GM12874 (cell line): ENCODE measurements around the gene ALDH1L1.

Experiments used
- TF ChIP-seq, protein P1 (sequence below): IDR thresholded peaks from 2 replicates; pipeline ENCODE4 v1.5.1; 2011; ENCODE audit warnings: low read depth, mild to moderate bottlenecking, control low read depth, low read length, moderate library complexity; ENCODE audit not compliant: insufficient read depth

ALDH1L1 gene

GRCh38 chr3:126081618-126082361, 98.6 kb downstream of the ALDH1L1 start:
- TF ChIP-seq, protein P1, sequence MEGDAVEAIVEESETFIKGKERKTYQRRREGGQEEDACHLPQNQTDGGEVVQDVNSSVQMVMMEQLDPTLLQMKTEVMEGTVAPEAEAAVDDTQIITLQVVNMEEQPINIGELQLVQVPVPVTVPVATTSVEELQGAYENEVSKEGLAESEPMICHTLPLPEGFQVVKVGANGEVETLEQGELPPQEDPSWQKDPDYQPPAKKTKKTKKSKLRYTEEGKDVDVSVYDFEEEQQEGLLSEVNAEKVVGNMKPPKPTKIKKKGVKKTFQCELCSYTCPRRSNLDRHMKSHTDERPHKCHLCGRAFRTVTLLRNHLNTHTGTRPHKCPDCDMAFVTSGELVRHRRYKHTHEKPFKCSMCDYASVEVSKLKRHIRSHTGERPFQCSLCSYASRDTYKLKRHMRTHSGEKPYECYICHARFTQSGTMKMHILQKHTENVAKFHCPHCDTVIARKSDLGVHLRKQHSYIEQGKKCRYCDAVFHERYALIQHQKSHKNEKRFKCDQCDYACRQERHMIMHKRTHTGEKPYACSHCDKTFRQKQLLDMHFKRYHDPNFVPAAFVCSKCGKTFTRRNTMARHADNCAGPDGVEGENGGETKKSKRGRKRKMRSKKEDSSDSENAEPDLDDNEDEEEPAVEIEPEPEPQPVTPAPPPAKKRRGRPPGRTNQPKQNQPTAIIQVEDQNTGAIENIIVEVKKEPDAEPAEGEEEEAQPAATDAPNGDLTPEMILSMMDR: peak; percentile 25; the same call in 1 of the 2 replicates

GRCh38 chr3:126080970-126081369, 99.4 kb downstream of the ALDH1L1 start:
- TF ChIP-seq, protein P1: no peak

DNA sequence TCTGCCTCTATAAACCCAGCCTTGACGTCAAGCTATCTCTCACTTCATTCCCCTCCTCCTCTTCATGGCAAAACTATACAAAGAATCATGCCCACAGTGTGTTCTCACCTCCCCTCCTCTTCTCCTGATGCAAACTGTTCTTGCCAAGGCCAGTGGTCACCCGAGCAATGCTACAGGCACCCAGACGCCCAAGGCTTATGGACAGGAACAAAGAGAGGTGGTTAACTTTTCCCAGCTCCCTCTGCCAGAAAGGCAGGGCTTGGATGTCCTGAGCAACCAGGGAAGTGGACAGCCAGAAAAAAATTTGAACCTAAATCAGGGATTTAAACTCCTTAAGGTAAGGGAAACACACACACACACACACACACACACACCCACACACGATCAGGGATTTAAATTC, 101.5 kb downstream of the ALDH1L1 start:
- TF ChIP-seq, protein P1: no peak

GRCh38 chr3:126077754-126078153, 102.6 kb downstream of the ALDH1L1 start:
- TF ChIP-seq, protein P1: no peak

DNA sequence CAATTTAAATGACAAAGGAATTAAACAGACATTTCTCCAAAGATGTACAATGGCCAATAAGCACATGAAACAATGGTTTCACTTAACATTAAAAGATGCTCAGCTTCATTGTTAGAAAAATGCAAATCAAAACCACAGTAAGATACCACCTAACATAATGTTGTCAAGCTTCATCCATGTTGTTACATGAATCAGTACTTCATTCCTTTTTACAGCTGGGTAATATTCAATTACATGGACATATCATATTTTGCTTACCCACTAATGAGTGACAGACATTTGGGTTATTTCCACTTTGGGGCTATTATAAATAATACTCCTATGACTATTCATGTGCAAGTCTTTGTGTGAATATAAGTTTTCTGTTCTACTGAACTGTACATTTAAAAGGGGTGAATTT, 104.2 kb downstream of the ALDH1L1 start:
- TF ChIP-seq, protein P1: no peak

DNA sequence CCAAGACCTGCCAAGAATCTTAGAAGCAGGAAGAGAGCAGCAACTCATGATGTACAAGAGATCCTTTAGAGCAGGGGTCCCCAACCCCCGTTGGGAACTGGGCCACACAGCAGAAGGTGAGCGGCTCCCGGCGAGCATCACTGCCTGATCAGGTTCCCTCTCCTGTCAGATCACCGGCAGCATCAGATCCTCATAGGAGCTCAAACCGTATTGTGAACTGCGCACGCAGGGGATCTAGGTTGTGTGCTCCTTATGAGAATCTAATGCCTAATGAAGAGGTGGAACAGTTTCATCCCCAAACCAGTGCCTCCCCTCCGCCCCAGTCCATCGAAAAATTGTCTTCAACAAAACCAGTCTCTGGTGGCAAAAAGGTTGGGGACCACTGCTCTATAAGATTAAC, 110.2 kb downstream of the ALDH1L1 start:
- TF ChIP-seq, protein P1: no peak

GRCh38 chr3:126067959-126068358, 112.4 kb downstream of the ALDH1L1 start:
- TF ChIP-seq, protein P1: no peak

GRCh38 chr3:126065876-126066275, 114.5 kb downstream of the ALDH1L1 start:
- TF ChIP-seq, protein P1: no peak
